ENCODE results near the gene ELOVL6.

ELOVL6 gene

DNA sequence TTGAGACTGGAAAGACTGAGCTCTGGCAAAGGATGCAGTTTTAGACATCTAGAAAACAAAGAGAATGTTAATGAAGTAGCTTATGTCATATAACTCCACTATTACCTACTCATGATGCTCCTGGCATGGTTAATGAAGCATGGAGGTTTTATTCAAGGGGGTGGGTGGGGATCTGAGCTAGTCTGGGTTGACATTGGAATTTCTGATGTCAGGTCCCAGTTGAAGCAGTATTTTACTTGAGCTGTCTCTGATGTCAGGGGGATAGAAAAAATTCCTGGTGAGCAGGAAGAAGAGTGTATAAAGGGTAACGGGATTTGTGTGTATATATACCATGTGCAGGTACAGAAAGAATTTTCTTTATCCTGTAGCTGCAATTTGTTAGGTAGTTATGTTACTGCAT, 102.0 kb downstream of the ELOVL6 start:
- CTCF ChIA-PET, result interaction anchor here (0.6 kb wide), 1 partner anchor 47 kb away, joined by 5 read pairs; no protein-coding TSS in a partner anchor
- no peak overlapping the region for H3K27ac ChIP-seq
- TF ChIP-seq, protein P1, sequence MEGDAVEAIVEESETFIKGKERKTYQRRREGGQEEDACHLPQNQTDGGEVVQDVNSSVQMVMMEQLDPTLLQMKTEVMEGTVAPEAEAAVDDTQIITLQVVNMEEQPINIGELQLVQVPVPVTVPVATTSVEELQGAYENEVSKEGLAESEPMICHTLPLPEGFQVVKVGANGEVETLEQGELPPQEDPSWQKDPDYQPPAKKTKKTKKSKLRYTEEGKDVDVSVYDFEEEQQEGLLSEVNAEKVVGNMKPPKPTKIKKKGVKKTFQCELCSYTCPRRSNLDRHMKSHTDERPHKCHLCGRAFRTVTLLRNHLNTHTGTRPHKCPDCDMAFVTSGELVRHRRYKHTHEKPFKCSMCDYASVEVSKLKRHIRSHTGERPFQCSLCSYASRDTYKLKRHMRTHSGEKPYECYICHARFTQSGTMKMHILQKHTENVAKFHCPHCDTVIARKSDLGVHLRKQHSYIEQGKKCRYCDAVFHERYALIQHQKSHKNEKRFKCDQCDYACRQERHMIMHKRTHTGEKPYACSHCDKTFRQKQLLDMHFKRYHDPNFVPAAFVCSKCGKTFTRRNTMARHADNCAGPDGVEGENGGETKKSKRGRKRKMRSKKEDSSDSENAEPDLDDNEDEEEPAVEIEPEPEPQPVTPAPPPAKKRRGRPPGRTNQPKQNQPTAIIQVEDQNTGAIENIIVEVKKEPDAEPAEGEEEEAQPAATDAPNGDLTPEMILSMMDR (conservative IDR thresholded peaks at IDR 0.05; ENCODE audit: low read depth), result no peak
- DNase-seq (ENCODE audit: low spot score), result no peak
- POLR2A ChIA-PET (ENCODE audit: low non-redundant PET), result no interaction called here

DNA sequence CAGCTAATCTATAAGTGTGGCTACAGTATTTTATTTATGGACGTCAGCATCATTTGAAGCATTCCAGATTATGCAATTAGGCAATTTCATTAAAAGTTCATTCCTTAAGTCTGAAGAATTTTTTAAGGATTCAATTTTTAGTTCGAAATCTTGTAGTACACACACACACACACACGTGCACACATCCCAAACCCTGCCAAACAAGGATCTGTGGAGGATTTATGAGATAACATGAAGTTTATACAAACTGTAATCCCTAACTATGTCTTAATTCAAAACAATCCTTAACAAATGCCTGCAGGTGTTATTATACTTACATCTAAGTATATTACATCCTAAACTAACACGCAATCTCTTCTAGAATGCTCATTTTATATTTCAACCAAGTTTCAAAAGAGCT, 105.8 kb downstream of the ELOVL6 start:
- POLR2A ChIA-PET (ENCODE audit: low non-redundant PET), result no interaction called here
- DNase-seq (ENCODE audit: low spot score), result no peak
- TF ChIP-seq, protein P1 (conservative IDR thresholded peaks at IDR 0.05; ENCODE audit: low read depth), result no peak
- no peak overlapping the region for H3K27ac ChIP-seq
- CTCF ChIA-PET, result interaction anchor here (0.7 kb wide), 1 partner anchor 27 kb away, joined by 3 read pairs; no protein-coding TSS in a partner anchor

DNA sequence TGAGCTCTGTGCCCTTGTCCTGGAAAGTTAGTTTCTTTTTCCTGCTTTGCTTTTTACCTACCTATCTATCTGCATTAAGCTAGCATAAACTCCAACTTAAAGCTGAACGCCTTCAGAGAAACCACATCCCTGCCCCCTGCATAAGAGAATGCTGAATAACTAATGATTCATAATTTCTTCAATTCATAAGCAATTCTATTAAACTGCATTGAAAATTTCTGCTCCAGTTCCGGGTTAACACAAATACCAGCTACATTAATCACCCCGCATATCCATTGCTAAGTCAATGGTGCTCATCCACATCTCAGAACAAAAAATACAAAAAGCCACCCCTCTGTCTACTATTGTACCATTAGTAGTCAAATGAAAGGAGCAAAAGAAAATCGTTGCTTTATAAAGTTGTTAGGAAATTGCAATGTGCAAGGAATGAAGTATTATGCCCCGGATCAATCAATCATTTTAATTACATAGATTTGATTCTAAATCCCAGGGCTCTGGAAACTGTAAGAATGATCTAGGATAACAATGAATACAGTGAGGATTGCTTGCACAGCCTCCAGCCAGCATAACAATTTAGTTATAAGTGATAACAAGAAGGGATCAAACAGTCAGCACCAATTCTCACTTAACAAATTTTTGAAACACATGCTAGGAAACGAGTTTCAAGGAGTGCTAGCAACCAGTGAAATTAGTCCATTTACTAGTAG, 106.8 kb downstream of the ELOVL6 start:
- TF ChIP-seq, protein P1 (conservative IDR thresholded peaks at IDR 0.05; ENCODE audit: low read depth), result no peak
- POLR2A ChIA-PET (ENCODE audit: low non-redundant PET), result no interaction called here
- no peak overlapping the region for H3K27ac ChIP-seq
- peak; percentile 83 for DNase-seq (ENCODE audit: low spot score)
- CTCF ChIA-PET, result interaction anchor here (0.7 kb wide), 1 partner anchor 63 kb away, joined by 3 read pairs; no protein-coding TSS in a partner anchor

DNA sequence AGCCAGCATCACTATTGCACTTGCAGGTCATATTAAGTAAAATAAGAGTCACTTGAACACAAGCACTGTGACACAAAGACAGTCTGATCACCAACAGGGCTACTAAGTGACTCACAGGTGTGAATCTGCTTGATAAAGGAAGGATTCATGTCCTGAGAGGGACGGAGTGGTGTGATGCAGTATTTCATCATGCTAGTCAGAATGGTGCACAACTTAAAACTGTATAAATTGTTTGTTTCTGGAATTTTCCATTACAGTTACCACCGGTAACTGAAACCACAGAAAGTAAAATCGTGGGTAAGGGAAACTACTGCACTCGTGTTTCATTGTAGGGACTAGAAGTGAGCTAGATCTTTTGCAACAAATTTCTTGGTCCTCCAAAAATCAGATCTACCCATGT, 109.7 kb downstream of the ELOVL6 start:
- no peak for DNase-seq (ENCODE audit: low spot score)
- CTCF ChIA-PET, result no interaction called here
- POLR2A ChIA-PET (ENCODE audit: low non-redundant PET), result no interaction called here

DNA sequence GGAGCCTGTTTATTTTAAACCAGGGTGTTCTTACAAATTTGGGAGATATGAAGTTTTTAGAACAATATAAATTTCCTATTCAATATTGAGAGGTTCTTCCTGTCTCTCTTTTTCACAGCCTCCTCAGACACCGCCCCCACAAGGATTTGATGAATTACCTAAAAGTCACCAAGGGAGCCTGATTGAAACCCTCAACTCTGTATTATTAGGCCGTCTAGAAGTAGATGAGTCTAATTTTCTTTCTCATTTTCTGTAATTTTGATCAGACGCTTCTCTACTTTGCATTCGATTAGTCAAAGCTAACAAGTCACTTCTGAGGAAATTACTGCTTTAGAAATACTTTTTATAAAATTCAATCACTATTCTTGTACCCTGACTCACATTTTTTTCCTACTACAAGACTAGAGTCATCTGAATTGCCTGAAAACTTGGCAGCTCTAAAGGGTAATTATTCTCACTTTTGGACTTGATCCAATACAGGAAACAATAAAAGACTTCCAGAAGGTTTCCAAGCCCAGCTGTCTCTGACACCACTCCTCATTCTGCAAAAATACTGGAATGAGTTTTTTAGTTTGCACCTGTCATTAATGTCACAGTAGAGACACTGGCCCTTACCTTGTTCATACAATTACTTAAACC, 111.2 kb downstream of the ELOVL6 start:
- DNase-seq (ENCODE audit: low spot score), result peak; percentile 64
- ChIA-PET CTCF (interaction anchor here (0.5 kb wide), 1 partner anchor 38 kb away, joined by 4 read pairs; no protein-coding TSS in a partner anchor), POLR2A (ENCODE audit: low non-redundant PET) (no interaction called here)
- no peak overlapping the region for H3K27ac ChIP-seq
- TF ChIP-seq, protein P1 (conservative IDR thresholded peaks at IDR 0.05; ENCODE audit: low read depth), result no peak

More for the DNA sequence above, 109.7 kb downstream of the ELOVL6 start:
- TF ChIP-seq, protein P1 (conservative IDR thresholded peaks at IDR 0.05; ENCODE audit: low read depth), result no peak
- H3K27ac ChIP-seq, result no peak overlapping the region

DNA sequence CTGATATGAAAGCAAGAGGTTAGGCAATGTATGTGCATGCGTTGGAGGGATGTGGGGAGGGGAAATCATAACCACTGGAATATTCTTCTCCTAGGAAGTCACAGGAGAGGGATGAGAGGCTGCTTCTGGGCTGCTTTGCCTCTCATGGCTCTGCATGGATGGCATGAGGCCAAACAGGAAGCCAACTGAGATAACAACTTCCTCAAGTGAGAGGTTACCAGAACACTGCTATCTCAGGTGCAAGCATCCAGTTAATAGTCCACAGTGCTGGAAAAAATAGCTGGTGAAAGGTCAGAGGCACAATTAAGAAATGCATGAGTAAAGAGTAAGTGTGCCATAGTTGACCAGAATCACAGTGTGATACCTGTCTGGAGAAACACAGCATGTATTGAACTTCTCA, 113.3 kb downstream of the ELOVL6 start:
- H3K27ac ChIP-seq, result no peak overlapping the region
- DNase-seq (ENCODE audit: low spot score), result no peak
- TF ChIP-seq, protein P1 (conservative IDR thresholded peaks at IDR 0.05; ENCODE audit: low read depth), result no peak
- ChIA-PET CTCF (no interaction called here), POLR2A (ENCODE audit: low non-redundant PET) (no interaction called here)

Measured in RWPE1 (cell line).